GM12872 (cell line): ENCODE measurements around the gene SINHCAF.

ENCODE experiments used
- TF ChIP-seq, protein P1 (sequence below): IDR thresholded peaks from 3 replicates; pipeline ENCODE4 v1.5.1; 2011; ENCODE audit warnings: low read depth, mild to moderate bottlenecking, low read length, moderate library complexity; ENCODE audit not compliant: insufficient read depth

The SINHCAF gene

GRCh38 chr12:31300783-31301182 lies 25.2 kb downstream of the SINHCAF start:
- TF ChIP-seq, protein P1, sequence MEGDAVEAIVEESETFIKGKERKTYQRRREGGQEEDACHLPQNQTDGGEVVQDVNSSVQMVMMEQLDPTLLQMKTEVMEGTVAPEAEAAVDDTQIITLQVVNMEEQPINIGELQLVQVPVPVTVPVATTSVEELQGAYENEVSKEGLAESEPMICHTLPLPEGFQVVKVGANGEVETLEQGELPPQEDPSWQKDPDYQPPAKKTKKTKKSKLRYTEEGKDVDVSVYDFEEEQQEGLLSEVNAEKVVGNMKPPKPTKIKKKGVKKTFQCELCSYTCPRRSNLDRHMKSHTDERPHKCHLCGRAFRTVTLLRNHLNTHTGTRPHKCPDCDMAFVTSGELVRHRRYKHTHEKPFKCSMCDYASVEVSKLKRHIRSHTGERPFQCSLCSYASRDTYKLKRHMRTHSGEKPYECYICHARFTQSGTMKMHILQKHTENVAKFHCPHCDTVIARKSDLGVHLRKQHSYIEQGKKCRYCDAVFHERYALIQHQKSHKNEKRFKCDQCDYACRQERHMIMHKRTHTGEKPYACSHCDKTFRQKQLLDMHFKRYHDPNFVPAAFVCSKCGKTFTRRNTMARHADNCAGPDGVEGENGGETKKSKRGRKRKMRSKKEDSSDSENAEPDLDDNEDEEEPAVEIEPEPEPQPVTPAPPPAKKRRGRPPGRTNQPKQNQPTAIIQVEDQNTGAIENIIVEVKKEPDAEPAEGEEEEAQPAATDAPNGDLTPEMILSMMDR = no peak

DNA sequence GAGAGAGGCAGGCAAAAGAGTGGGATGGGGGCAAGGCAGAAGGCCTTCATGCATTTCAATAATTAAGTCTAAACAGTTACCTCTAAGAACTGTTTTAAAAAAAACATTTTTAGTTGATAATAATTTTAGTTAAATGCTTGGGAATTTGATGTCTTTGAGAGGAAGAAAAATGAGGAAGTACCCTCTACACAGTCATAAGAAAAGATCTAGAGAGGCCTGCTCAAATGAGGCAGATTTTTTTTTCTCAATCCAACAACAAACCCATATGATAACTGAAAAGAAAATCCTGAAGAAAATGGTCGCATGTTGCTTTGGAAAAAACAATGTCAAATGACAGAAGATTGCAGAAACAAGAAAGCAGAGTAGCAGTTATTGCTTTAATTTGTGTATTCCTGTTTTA lies 25.6 kb downstream of the SINHCAF start:
- TF ChIP-seq, protein P1 = no peak

- TF ChIP-seq, protein P1 = no peak
Measured at GRCh38 chr12:31298922-31299321, 27.0 kb downstream of the SINHCAF start.

DNA sequence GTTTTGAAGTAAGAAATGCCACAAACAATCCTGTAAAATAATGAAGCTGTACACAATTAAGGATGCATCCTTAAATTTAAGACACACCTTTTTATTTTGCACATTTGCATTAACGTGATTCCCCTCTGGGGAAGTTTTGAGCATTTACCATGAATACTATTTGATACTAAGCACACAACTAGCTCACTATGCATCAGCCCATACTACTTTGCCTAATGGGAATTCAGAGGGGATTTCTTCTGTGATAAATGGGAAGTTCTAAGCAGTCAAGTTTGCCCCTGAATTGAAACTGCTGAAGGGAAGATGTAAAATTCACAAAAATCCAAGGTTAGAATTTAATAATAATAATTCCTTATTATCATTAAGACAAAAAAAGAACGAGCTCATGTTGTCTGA lies 27.4 kb downstream of the SINHCAF start:
- TF ChIP-seq, protein P1 = no peak

DNA sequence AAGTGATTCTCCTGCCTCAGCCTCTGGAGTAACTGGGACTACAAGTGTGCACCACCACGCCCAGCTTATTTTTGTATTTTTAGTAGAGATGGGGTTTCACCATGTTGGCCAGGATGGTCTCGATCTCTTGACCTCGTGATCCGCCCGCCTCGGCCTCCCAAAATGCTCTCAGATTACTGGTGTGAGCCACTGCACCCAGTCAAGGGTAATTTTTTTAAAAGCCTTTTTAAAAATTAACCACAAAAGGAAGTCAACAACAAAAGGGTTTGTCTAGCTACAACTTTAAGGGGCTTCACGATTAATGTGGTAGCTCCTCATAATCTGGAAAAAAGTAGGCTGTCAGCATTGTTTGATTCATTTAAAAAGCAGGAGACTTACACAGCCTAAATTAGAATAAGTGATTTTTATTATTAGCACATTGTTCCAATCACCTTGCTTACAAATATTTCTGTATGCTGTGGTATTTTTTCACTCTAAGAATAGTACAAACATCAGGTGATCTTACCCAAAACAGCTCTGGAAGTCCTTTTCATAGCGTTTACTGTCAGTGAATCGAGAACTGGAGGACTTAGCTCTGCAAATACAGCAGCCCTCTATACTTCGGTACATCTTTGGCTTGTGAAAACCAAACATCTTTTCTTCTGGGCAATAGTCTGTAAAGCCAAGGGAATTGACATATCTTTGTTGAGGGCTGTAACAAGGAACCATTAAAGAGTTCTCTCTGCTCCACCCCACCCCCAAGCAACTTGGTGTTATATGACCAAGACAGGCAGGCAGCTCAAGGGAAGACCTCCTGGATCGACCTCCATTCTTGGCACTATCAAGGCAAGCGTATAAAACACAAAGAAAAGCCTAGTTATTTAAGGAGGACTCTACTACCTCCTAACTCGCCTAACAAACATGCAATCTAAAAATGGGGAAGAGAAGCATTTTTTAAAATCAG lies 28.1 kb downstream of the SINHCAF start:
- TF ChIP-seq, protein P1 = no peak

GRCh38 chr12:31289441-31289840 lies 36.5 kb downstream of the SINHCAF start:
- TF ChIP-seq, protein P1 = no peak

GRCh38 chr12:31288381-31288780 lies 37.6 kb downstream of the SINHCAF start:
- TF ChIP-seq, protein P1 = no peak
